ENCODE measurements around the gene C12orf75.

DNA sequence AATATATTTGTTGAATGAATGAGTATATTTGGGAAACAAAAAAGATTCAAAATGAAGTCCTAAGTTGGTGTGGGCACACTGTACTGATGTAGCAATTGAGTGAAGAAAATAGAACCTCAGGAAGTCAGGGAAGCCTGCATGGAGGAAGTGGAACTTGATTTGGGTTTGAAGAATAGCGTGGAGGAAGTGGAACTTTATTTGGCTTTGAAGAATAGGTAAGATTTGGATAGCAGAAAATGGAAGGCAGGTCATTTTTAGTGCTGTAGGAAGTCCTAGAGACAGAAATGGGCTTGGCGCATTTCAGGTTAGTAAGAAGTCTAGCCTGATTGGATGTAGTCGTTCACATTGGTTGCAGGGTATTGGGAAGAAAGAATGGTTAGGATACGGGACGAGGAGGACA is 5.4 kb downstream of the C12orf75 start:
- TF ChIP-seq, protein P1, sequence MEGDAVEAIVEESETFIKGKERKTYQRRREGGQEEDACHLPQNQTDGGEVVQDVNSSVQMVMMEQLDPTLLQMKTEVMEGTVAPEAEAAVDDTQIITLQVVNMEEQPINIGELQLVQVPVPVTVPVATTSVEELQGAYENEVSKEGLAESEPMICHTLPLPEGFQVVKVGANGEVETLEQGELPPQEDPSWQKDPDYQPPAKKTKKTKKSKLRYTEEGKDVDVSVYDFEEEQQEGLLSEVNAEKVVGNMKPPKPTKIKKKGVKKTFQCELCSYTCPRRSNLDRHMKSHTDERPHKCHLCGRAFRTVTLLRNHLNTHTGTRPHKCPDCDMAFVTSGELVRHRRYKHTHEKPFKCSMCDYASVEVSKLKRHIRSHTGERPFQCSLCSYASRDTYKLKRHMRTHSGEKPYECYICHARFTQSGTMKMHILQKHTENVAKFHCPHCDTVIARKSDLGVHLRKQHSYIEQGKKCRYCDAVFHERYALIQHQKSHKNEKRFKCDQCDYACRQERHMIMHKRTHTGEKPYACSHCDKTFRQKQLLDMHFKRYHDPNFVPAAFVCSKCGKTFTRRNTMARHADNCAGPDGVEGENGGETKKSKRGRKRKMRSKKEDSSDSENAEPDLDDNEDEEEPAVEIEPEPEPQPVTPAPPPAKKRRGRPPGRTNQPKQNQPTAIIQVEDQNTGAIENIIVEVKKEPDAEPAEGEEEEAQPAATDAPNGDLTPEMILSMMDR (conservative IDR thresholded peaks at IDR 0.05), result no peak
- no peak for TF ChIP-seq ZFX (IDR thresholded peaks at IDR 0.05)
